PFSK-1 (cell line): ENCODE results near the gene CACNB3.

ENCODE experiments used
- FOXP2 ChIP-seq: optimal IDR thresholded peaks from 2 replicates; pipeline ENCODE3; 2011; ENCODE audit warnings: borderline replicate concordance, control low read depth, inconsistent platforms; ENCODE audit not compliant: insufficient read depth; ENCODE audit errors: extremely low read length, extremely low read depth
- POLR2AphosphoS5 ChIP-seq: IDR thresholded peaks from 2 replicates; pipeline ENCODE4 v1.6.1; 2012; ENCODE audit warnings: low read depth, mild to moderate bottlenecking, control low read depth, low read length, moderate library complexity
- SIN3A ChIP-seq: IDR thresholded peaks from 2 replicates; pipeline ENCODE4 v1.6.1; 2012; ENCODE audit warnings: mild to moderate bottlenecking, low read length, moderate library complexity, borderline replicate concordance; ENCODE audit not compliant: insufficient read depth
- TAF1 ChIP-seq: IDR thresholded peaks from 2 replicates; pipeline ENCODE4 v1.6.1; 2012; ENCODE audit warnings: low read length, control low read depth, borderline replicate concordance; ENCODE audit not compliant: insufficient read depth
- TF ChIP-seq, protein P1 (sequence below), 2 experiments: IDR thresholded peaks; 2 replicates each; pipeline versions ENCODE4 v1.6.1 to v1.8.0; 2011 to 2012; ENCODE audit warnings: low read depth in 2 of 2, low read length in 2 of 2, control low read depth in 1 of 2, inconsistent platforms in 1 of 2, mild to moderate bottlenecking in 1 of 2, moderate library complexity in 1 of 2; ENCODE audit not compliant: insufficient read depth in 1 of 2

DNA sequence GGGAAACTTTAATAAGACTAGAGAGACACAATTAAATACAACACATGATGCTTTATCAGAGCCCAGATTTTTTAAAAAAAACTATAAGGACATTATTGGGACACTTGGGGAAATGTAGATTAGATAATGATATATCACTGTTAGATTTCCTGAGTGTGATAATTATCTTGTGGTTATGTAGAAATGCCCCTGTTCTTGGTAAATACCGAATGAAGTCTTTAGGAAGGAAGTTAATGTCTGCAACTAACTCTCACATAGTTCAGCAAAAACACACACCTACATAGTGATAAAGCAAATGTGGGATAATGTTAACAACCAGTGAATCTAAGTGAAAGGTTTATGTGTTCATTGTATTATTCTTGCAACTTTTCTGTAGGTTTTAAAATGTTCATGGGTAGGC, 14.6 kb upstream of the CACNB3 start:
- TF ChIP-seq POLR2AphosphoS5 (no peak), SIN3A (no peak), TAF1 (no peak), FOXP2 (no peak)
- TF ChIP-seq, protein P1, sequence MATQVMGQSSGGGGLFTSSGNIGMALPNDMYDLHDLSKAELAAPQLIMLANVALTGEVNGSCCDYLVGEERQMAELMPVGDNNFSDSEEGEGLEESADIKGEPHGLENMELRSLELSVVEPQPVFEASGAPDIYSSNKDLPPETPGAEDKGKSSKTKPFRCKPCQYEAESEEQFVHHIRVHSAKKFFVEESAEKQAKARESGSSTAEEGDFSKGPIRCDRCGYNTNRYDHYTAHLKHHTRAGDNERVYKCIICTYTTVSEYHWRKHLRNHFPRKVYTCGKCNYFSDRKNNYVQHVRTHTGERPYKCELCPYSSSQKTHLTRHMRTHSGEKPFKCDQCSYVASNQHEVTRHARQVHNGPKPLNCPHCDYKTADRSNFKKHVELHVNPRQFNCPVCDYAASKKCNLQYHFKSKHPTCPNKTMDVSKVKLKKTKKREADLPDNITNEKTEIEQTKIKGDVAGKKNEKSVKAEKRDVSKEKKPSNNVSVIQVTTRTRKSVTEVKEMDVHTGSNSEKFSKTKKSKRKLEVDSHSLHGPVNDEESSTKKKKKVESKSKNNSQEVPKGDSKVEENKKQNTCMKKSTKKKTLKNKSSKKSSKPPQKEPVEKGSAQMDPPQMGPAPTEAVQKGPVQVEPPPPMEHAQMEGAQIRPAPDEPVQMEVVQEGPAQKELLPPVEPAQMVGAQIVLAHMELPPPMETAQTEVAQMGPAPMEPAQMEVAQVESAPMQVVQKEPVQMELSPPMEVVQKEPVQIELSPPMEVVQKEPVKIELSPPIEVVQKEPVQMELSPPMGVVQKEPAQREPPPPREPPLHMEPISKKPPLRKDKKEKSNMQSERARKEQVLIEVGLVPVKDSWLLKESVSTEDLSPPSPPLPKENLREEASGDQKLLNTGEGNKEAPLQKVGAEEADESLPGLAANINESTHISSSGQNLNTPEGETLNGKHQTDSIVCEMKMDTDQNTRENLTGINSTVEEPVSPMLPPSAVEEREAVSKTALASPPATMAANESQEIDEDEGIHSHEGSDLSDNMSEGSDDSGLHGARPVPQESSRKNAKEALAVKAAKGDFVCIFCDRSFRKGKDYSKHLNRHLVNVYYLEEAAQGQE (IDR thresholded peaks at IDR 0.05; ENCODE audit: insufficient read depth in 1 of 2, low read depth in 2 of 2, low read length in 2 of 2) = no peak
